Endothelial cell of umbilical vein (primary cell): ENCODE results near the gene VIPAS39. TPM values are rescaled to one million over a fixed set of nuclear protein-coding genes. Genes with fewer than 3 reads are reported as not detected.

Experiments
- BruUV-seq: library from RNA; stranded (reverse); fragments of 400-500 nt; replicated peaks from 2 replicates; lab custom pipeline; 2021; lab: Mats Ljungman, UMichigan
- CTCF ChIA-PET: fragments of 300-600, 350-600 bp; sonication (Branson Sonifier 250); formaldehyde crosslinking; loops from one replicate; lab custom pipeline; 2021; ENCODE audit warnings: antibody characterized with exemption, inconsistent platforms; lab: Charles Lee
- POLR2A ChIA-PET: fragments of 300-600, 350-600 bp; sonication (Branson Sonifier 250); formaldehyde crosslinking; loops from one replicate; lab custom pipeline; 2021; ENCODE audit warnings: antibody characterized with exemption, inconsistent platforms; lab: Charles Lee
- DNase-seq: peaks from one replicate; pipeline ENCODE4 v3.0.0-alpha.2; 2011; ENCODE audit warnings: low read depth, low spot score
- FAIRE-seq: peaks from 2 replicates; lab custom pipeline; 2011; peaks lifted over from hg19 to GRCh38; lab: Jason Lieb, UNC
- H2AFZ ChIP-seq: 2 replicates; pipeline ENCODE4 v1.6.0; 2012; ENCODE audit warnings: low read depth, low read length, control low read depth, inconsistent platforms
- H3K27ac ChIP-seq: 2 replicates; pipeline ENCODE4 v1.5.1; 2011; ENCODE audit warnings: low read depth, mild to moderate bottlenecking, control low read depth, low read length, moderate library complexity; ENCODE audit not compliant: insufficient read depth
- H3K27me3 ChIP-seq, 2 experiments: 2 replicates each; pipeline versions ENCODE4 v1.6.0 to v1.6.1; 2011; ENCODE audit warnings: low read length in 2 of 2, mixed read lengths in 1 of 2; ENCODE audit not compliant: control insufficient read depth in 2 of 2, insufficient read depth in 2 of 2
- H3K36me3 ChIP-seq, 2 experiments: 2 replicates in 1 of 2; 3 replicates in 1 of 2; pipeline ENCODE4 v1.5.1; 2011; ENCODE audit warnings: low read length in 2 of 2, mild to moderate bottlenecking in 1 of 2, moderate library complexity in 1 of 2; ENCODE audit not compliant: control insufficient read depth in 2 of 2, insufficient read depth in 2 of 2; ENCODE audit errors: extremely low read depth in 1 of 2
- H3K4me1 ChIP-seq: 3 replicates; pipeline ENCODE4 v1.5.1; 2011; ENCODE audit warnings: mild to moderate bottlenecking, low read length; ENCODE audit not compliant: control insufficient read depth, insufficient read depth; ENCODE audit errors: extremely low read depth
- H3K4me2 ChIP-seq: 2 replicates; pipeline ENCODE4 v1.6.1; 2011; ENCODE audit warnings: low read length, control low read depth, mixed read lengths; ENCODE audit not compliant: insufficient read depth
- H3K4me3 ChIP-seq, 3 experiments: fragments of 200-600 bp in 1 of 3; sonication (generic), shearing (Covaris generic) in 1 of 3; replicated peaks in 1 of 3; 2 replicates each; pipeline ENCODE4 v1.5.1; 2011 to 2016; ENCODE audit warnings: control low read depth in 3 of 3, low read length in 3 of 3, mild to moderate bottlenecking in 2 of 3, inconsistent platforms in 1 of 3, low read depth in 1 of 3, moderate library complexity in 1 of 3; ENCODE audit not compliant: insufficient read depth in 1 of 3
- H3K79me2 ChIP-seq: 2 replicates; pipeline ENCODE4 v1.6.0; 2012; ENCODE audit warnings: low read length, inconsistent platforms; ENCODE audit not compliant: control insufficient read depth, insufficient read depth
- H3K9ac ChIP-seq: replicated peaks from 2 replicates; pipeline ENCODE3; 2011; ENCODE audit warnings: low read length, control low read depth; ENCODE audit not compliant: insufficient read depth; ENCODE audit errors: extremely low read depth
- H3K9me1 ChIP-seq: replicated peaks from 3 replicates; pipeline ENCODE4 v1.6.0; 2011; ENCODE audit warnings: mild to moderate bottlenecking, low read length; ENCODE audit not compliant: control insufficient read depth, insufficient read depth; ENCODE audit errors: extremely low read depth
- H3K9me3 ChIP-seq: replicated peaks from 2 replicates; pipeline ENCODE4 v1.5.1; 2012; ENCODE audit warnings: low read length, inconsistent platforms; ENCODE audit not compliant: control insufficient read depth, insufficient read depth
- H4K20me1 ChIP-seq: replicated peaks from 2 replicates; pipeline ENCODE3; 2011; ENCODE audit warnings: mild to moderate bottlenecking, low read length; ENCODE audit not compliant: control insufficient read depth, insufficient read depth; ENCODE audit errors: extremely low read depth
- EZH2 ChIP-seq: IDR thresholded peaks from 2 replicates; pipeline ENCODE4 v1.6.1; 2012; ENCODE audit warnings: borderline replicate concordance, low read depth, mild to moderate bottlenecking, moderate library complexity, low read length, inconsistent platforms; ENCODE audit not compliant: severe bottlenecking
- FOS ChIP-seq: IDR thresholded peaks from 2 replicates; pipeline ENCODE4 v1.6.1; 2011; ENCODE audit warnings: mild to moderate bottlenecking, low read length, moderate library complexity, borderline replicate concordance; ENCODE audit not compliant: insufficient read depth
- GATA2 ChIP-seq: IDR thresholded peaks from 2 replicates; pipeline ENCODE4 v1.7.0; 2011; ENCODE audit warnings: low read depth, mild to moderate bottlenecking, moderate library complexity, mixed read lengths, low read length; ENCODE audit not compliant: insufficient read length, insufficient read depth
- JUN ChIP-seq: IDR thresholded peaks from 2 replicates; pipeline ENCODE4 v1.6.1; 2011; ENCODE audit warnings: borderline replicate concordance, low read depth; ENCODE audit not compliant: insufficient read length, insufficient read depth
- MYC ChIP-seq: IDR thresholded peaks from one replicate; pipeline ENCODE4 v1.6.1; 2011; ENCODE audit warnings: mild to moderate bottlenecking, low read depth, low read length
- POLR2A ChIP-seq: IDR thresholded peaks from 2 replicates; pipeline ENCODE4 v1.6.1; 2012; ENCODE audit warnings: low read depth, mild to moderate bottlenecking, control low read depth, low read length
- dilution Hi-C: fragments of 300-500 bp; cut with MboI; formaldehyde crosslinking; loops from one replicate; pipeline ENCODE4 v1.15.0; 2019; ENCODE audit warnings: low sequenced_read_pairs; ENCODE audit not compliant: extremely low pct_ligation_motif_present
- intact Hi-C: fragments of 100-400 bp; cut with micrococcal nuclease; formaldehyde crosslinking; loops from one replicate; pipeline ENCODE4 v1.10.0; 2022
- polyA plus RNA-seq, 4 experiments: library from polyadenylated mRNA; depleted of rRNA in 3 of 4; stranded (reverse) in 3 of 4; unstranded in 1 of 4; fragments of >200 nt; gene quantifications; 2 replicates each; pipeline versions ENCODE4 v1.2.1 to v1.2.3, GENCODE V29; 2011 to 2012; ENCODE audit warnings: missing spikeins in 1 of 4
- total RNA-seq: library from RNA; stranded (reverse); gene quantifications from 2 replicates; pipeline ENCODE4 v1.2.3, GENCODE V29; 2021
- TF ChIP-seq, protein P1 (sequence below): IDR thresholded peaks from 2 replicates; pipeline ENCODE4 v1.6.1; 2011; ENCODE audit not compliant: insufficient read depth, insufficient read length

Gene VIPAS39
- total and polyA plus RNA-seq, 2 donors (not counting 3 experiments of a cell fraction or from before 2014, with no cell fraction given) = 24.2 to 28.2 TPM

DNA sequence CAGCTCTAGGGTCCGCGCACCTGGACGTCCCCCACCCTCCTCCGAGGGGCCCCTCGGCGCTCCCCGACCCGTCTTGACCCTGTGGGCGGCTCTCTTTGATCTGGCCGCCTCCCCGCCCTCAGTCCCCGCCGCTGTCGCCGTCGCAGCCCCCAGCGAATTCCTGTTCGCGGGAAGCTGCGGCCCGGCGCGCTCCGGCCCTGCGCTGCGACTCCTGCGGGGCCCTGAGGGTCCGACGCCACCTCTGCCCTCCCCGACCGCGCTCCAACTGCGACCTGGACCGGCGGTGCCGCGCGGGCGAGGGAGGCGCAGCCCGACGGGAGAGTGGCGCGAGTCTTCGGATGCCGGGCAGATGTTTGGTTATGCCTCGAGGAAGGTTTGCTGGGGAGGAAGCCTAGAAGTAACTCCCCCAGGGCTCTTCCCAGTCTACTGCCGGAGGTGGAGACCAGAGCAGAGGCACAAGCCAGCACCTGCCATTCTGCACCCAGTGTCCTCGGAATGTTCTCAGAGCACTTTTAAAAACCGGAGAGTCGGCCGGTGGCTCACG lies 41.7 kb upstream of the VIPAS39 start:
- no peak for FAIRE-seq

GRCh38 chr14:77498120-77498979 lies 40.9 kb upstream of the VIPAS39 start, which contains the start of gene ISM2:
TSS of gene ISM2 (minus strand) at chr14:77498816. CDS start at chr14:77498793, 23 bp downstream.
- dilution Hi-C loops = no loop called here
- H3K27me3 ChIP-seq = peaks cover 17 to 27% of the 10 kb centered on the region in 2 experiments
- H3K9ac ChIP-seq = no peak within 1 kb of the TSS
- TF ChIP-seq FOS = no peak
- TF ChIP-seq POLR2A = no peak
- peak; percentile 47 for TF ChIP-seq EZH2
- TF ChIP-seq, protein P1, sequence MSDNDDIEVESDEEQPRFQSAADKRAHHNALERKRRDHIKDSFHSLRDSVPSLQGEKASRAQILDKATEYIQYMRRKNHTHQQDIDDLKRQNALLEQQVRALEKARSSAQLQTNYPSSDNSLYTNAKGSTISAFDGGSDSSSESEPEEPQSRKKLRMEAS = no peak
- TF ChIP-seq JUN = no peak
- TF ChIP-seq MYC = no peak
- FAIRE-seq (peak; percentile 57), DNase-seq (peak; percentile 12)
- POLR2A ChIA-PET = interaction anchor here (0.5 kb wide), 1 partner anchor 83 kb away, joined by 5 read pairs; no protein-coding TSS in a partner anchor
- no peaks in the 10 kb centered on the region for H3K36me3 ChIP-seq
- H3K9me1 ChIP-seq = no peaks in the 10 kb centered on the region
- no peak within 1 kb of the TSS for H3K27ac ChIP-seq
- peak within 1 kb of the TSS; percentile 71 for H3K4me2 ChIP-seq
- peak within 1 kb of the TSS; percentile 82 for H2AFZ ChIP-seq
- no peaks in the 10 kb centered on the region for H3K9me3 ChIP-seq
- intact Hi-C loops = no loop called here
- BruUV-seq = no TSS peak
- no peaks in the 10 kb centered on the region for H3K79me2 ChIP-seq
- CTCF ChIA-PET = interaction anchor here (1.7 kb wide), 1 partner anchor 14 kb away, joined by 4 read pairs; no protein-coding TSS in a partner anchor
- no peaks in the 10 kb centered on the region for H4K20me1 ChIP-seq
- peak within 1 kb of the TSS; percentile 35 to 50 (median 46) for H3K4me3 ChIP-seq
- peaks cover 7% of the 10 kb centered on the region for H3K4me1 ChIP-seq

More for the DNA sequence above, 41.7 kb upstream of the VIPAS39 start:
- ChIA-PET POLR2A (interaction anchor here (0.5 kb wide), 1 partner anchor 82 kb away, joined by 5 read pairs; no protein-coding TSS in a partner anchor), CTCF (interaction anchor here (0.6 to 1.7 kb wide), 2 partner anchors 15 to 141 kb away, joined by 3 to 4 read pairs; no protein-coding TSS in a partner anchor)
- no peaks in the 10 kb centered on the region for H3K9me3 ChIP-seq
- no peaks in the 10 kb centered on the region for H4K20me1 ChIP-seq
- H3K9me1 ChIP-seq = no peaks in the 10 kb centered on the region
- no peaks in the 10 kb centered on the region for H3K79me2 ChIP-seq
- peak; percentile 87 for TF ChIP-seq EZH2
- TF ChIP-seq GATA2 = no peak
- H3K9ac ChIP-seq = no peak overlapping the region
- H3K27ac ChIP-seq = no peak overlapping the region
- dilution Hi-C loops = no loop called here
- no peak for DNase-seq
- intact Hi-C loops = no loop called here
- H3K4me3 ChIP-seq = peak overlapping the region; percentile 35 to 50 (median 46)
- BruUV-seq = no TSS peak
- H3K4me1 ChIP-seq = peaks cover 7% of the 10 kb centered on the region
- H3K27me3 ChIP-seq = peaks cover 17 to 27% of the 10 kb centered on the region in 2 experiments
- H2AFZ ChIP-seq = peak overlapping the region; percentile 82
- peak overlapping the region; percentile 71 for H3K4me2 ChIP-seq
- H3K36me3 ChIP-seq = no peaks in the 10 kb centered on the region
